Brain pericyte (primary cell): ENCODE data around the gene CCRL2.
"Not testable (repeated sequence)": the region's sequence is repeated elsewhere in the genome, so short reads cannot be mapped to it uniquely, and the experiment has no call there.

Experiments used
- DNase-seq: peaks from one replicate; pipeline ENCODE4 v3.0.0-alpha.2; 2012; ENCODE audit warnings: low read depth, low spot score

Gene CCRL2

GRCh38 chr3:46405301-46406019 is 1.6 kb upstream of the CCRL2 start:
- no peak for DNase-seq

- DNase-seq = no peak
These were observed 644 bp upstream of the CCRL2 start for GRCh38 chr3:46406443-46406787.

- DNase-seq = no peak
These were observed 911 bp downstream of the CCRL2 start for GRCh38 chr3:46407970-46408369.

- DNase-seq = no peak
These were observed 1.8 kb downstream of the CCRL2 start for GRCh38 chr3:46408853-46409252.

- no peak for DNase-seq
These were observed 2.9 kb downstream of the CCRL2 start for GRCh38 chr3:46409739-46410489.

GRCh38 chr3:46410669-46411068 is 3.6 kb downstream of the CCRL2 start:
- no peak for DNase-seq

- DNase-seq = no peak
These were observed 4.2 kb downstream of the CCRL2 start for GRCh38 chr3:46411271-46411670.

GRCh38 chr3:46412786-46413298 is 5.8 kb downstream of the CCRL2 start:
- no peak for DNase-seq

GRCh38 chr3:46413951-46414350 is 6.9 kb downstream of the CCRL2 start:
- DNase-seq = no peak

GRCh38 chr3:46414739-46415138 is 7.7 kb downstream of the CCRL2 start:
- DNase-seq = no peak

GRCh38 chr3:46416125-46416810 is 9.2 kb downstream of the CCRL2 start:
- no peak for DNase-seq

- DNase-seq = no peak
These were observed 9.9 kb downstream of the CCRL2 start for GRCh38 chr3:46416811-46417510.

- DNase-seq = no peak
These were observed 11.0 kb downstream of the CCRL2 start for GRCh38 chr3:46417841-46418611.

GRCh38 chr3:46419816-46420215 is 12.8 kb downstream of the CCRL2 start:
- no peak for DNase-seq

GRCh38 chr3:46420931-46421330 is 13.9 kb downstream of the CCRL2 start:
- DNase-seq = no peak

GRCh38 chr3:46422617-46423016 is 15.6 kb downstream of the CCRL2 start:
- no peak for DNase-seq

GRCh38 chr3:46423588-46423987 is 16.5 kb downstream of the CCRL2 start:
- no peak for DNase-seq

- not testable (repeated sequence) for DNase-seq
These were observed 19.4 kb downstream of the CCRL2 start for GRCh38 chr3:46426476-46426875.

GRCh38 chr3:46427404-46427803 is 20.3 kb downstream of the CCRL2 start:
- DNase-seq = not testable (repeated sequence)

- no peak for DNase-seq
These were observed 21.1 kb downstream of the CCRL2 start for GRCh38 chr3:46427916-46428833.
